GM19043 (cell line): ENCODE results near the gene PGGHG.
"Not testable (repeated sequence)": the region's sequence is repeated elsewhere in the genome, so short reads cannot be mapped to it uniquely, and the experiment has no call there.

ENCODE experiments used
- ATAC-seq: cut with Tn5 transposase; IDR thresholded peaks from one replicate; pipeline ENCODE4 v1.9.1; 2021; ENCODE audit warnings: low read depth; ENCODE audit not compliant: unreplicated experiment

Gene PGGHG

DNA sequence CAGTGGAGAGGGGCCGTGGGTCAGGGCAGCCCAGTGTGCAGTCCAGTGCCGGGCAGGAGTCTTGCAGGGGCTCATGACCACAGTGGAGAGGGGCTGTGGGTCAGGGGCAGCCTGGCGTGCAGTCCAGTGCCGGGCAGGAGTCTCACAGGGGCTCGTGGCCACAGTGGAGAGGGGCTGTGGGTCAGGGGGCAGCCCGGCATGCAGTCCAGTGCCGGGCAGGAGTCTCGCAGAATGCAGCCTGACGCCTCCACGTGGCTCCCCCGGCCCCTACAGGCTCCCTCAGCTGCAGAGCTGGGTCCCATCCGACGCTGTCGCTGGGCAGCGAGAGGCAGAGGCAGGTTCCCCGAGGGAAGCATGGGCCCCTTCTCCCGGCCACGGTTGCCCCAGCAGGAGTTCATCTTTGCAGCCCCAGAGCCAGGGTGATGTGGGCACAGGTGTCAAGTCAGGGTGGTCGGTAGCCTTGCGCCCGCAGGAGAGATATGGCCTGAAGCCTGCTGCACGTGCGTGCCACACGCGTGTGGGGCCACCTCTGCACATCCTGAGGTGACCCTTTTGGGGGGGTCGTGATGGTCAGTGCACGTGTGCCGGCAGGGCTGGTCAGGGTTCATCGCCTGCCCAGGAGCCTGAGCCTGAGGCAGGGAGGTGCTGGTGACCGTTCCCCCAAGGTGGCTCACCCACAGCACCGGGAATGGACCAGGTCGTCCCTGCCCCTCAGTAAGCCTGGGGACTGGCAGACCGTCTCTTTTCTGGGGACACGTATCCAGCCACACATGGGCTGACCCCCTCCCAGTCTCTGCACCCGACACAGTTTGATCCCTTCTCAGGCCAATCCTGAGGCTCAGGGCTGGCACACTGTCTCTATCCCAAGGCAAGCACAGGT lies 7.5 kb downstream of the PGGHG start:
- no peak for ATAC-seq

DNA sequence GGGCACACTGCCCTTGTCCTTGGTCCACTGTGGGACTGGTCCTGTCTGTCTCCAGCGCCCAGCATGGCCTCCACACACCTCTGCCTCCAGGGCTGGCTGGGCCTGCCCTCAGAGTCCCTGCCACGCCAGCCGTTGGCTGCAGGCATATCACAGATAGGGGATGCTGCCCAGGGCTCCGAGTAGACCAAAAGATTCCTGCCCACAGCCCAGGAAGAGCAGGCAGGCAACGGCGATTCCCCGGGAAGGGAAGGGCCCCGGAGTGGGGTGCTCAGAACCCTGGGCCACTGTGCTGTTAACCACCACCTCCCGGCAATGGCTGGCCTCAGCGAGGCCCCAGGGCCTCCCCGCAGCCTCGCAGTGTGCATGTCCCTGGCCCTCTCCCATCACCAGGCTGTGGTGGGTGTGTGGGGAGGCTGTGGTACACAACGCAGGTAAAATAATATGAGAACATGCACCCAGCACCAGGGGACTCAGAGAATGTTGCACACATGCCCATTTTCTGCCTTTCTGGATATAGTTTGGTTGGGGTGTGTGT lies 8.2 kb downstream of the PGGHG start:
- no peak for ATAC-seq

DNA sequence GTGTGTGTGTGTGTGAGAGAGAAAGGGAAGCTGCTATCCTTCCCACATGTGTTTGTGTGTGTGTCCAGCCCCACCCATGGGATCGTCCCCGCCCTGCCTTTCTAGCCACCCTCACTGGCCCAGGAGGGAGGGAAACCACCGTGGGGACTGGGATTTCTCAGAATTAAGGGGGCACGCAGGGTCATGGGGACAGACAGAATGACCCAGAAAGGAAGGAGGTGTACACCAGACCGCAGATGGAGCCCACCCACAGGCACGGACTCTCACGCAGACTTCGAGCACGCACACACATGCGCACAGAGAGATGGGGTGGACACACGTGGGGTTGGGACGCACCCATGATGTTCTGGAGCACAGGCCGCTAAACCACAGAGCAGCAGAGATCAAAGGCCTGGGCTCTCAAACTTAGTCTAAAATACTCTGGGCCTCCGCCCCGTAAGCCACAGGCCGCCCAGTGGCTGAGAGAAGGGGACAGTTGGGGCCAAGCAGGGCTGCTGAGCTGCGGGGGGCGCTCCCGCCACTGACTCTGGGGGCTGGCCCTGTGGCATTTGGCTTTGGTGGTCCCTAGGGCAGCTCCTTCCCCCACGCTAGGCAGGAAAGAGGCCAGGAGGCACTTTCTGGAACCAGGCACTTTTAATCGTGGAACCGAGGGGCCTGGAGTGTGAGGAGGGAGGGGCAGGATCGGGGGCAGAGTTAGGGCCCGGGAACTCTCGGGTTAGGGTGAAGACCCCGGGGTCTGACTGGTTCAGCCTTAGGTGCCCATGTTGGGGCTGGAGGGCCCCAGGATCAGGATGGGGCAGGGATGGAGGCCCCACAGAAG lies 8.9 kb downstream of the PGGHG start:
- ATAC-seq: no peak

DNA sequence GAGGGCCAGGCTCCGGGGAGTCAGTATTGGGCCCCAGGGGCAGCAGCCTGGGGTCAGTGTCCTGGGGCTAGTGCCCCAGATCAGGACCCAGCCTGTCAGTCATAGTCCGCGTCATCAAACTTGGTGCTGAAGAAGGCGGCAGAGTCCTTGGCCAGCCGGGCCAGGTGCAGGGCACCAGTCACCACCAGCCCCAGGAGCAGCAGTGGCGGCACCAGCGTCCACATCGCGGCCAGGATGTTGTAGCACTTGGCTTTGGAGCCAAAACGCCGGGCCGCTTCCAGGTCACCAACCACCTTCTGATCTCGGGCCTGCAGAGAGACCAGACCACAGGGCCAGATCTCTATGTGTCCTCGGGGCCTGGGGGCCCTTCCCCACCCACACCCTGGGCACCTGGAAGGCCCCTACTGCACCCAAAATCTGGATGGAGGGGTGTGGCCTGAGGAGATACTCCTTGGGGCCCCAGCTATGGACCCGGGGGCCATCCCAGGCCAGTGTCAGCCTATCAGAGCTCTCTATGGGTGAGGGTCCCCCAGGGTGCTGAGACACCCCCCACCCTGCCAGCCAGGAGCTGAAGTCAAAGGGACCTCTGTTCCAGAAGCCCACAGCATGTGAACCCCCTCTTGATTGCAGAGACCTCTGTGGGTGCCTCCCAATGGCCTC lies 9.6 kb downstream of the PGGHG start:
- ATAC-seq: no peak

DNA sequence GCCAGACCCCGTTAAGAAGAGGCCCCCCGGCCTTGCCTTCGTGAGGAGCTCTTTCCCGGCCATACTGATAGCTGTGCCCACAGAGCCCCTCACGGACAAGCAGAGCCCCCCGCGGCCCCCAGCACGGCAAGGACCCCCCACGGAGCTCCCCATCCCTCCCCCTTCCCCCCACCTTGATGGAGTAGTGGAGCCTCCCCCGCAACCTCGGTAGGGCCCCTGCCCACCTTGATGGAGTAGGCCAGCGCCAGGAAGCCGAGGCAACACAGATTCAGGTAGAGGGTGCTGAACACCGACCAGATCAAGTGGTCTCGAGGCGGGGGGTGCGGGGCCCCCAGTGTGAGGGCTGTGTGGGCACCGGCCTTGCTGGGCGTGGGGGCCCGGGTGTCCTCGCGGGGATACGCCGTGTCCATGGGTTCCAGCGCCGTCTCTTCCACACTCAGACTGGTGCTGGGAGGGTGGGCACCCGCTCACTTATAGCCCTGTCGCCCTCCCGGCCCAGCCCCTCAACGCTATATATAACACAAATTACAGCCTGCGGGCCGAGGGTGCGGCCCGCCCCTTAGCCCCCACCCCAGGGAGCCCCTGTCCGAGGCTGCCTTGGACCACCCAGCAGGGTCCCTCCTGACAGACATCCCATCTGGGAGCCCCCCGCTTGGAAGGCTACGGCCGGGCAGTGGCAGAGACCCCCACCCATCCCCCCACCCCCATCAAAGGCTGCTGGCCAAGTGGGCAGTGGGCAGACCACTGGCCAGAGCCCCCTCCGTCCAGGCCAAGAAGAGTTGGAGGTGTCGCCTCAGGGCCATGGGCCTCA lies 10.4 kb downstream of the PGGHG start, which contains the start of gene IFITM5:
TSS of gene IFITM5 (minus strand) at position 446 of the 811 bp plus-strand sequence. CDS start at position 410, 36 bp downstream.
- no peak for ATAC-seq

DNA sequence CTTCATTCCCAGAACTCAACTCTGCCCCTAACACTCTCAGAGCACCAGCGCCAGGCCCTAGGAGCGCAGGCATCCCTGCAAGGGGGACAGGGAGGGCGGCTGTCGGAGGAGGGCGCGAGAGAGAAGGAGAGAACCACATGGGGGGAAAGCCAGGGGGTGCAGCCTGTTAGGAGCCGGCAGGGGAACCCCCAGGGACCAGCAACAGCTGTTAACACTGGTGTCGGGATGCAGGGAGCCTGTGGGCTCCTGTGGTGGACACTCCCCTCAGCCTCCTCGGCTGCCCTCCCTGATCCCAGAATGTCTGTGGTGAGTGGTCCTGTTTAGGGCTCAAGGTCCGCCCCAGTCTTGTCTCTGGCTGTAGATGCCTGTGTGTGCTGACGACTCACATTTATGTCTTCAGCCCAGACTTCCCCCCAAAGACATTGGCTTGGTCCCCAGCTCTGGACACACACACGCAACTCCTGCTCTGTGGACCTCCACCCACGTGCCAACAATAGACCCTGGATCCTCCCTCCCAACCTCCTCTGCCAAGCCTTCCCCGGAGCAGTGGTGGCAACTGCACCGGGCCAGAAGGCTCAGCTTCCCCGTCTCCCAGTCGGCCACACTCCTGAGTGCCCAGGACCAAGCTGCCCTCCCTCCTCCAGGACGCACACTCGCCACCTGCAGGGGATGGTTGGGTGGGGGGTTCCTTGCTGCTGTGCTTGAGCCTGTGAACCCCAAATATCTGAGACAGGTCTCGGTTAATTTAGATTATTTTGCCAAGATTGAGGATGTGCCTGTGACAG lies 11.2 kb downstream of the PGGHG start:
- no peak for ATAC-seq

DNA sequence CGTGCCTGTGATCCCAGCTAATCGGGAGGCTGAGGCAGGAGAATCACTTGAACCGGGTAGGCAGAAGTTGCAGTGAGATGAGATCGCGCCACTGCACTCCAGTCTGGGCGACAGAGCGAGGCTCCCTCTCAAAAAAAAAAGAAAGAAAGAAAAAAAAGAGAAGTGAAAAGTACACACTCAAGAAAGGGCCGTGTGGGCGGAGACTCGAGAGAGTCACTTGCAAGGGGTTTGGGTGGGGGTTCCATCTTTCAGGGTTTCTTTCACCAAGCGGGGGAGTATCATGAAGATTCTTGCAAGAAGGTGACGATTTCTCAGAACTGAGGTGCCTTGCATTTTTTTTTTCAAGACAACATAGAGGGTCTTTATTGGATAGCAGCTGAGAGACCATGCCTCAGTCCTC lies 14.4 kb downstream of the PGGHG start:
- ATAC-seq: no peak

DNA sequence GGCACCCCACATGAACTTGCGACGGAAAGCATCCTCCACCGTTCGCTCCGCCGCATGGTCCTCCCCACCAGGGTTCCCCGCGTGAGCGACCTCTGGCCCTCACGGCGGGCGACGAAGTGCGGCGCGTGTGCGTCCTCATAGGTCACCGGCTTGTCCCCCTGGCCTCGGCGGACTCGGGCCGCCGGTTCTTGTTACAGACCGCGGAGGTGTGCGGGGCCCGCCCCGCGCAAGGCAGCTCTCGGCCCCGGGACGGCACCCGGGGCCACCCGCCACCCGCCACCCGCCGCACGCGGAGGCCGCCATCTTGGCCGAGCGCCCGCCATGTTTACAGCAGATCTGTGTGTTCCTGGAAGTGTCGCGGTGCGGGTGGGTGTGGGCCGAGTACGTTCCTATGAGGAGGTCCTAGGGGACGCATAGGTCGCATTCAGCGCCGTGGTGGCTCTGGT lies 15.2 kb downstream of the PGGHG start:
- ATAC-seq: no peak

DNA sequence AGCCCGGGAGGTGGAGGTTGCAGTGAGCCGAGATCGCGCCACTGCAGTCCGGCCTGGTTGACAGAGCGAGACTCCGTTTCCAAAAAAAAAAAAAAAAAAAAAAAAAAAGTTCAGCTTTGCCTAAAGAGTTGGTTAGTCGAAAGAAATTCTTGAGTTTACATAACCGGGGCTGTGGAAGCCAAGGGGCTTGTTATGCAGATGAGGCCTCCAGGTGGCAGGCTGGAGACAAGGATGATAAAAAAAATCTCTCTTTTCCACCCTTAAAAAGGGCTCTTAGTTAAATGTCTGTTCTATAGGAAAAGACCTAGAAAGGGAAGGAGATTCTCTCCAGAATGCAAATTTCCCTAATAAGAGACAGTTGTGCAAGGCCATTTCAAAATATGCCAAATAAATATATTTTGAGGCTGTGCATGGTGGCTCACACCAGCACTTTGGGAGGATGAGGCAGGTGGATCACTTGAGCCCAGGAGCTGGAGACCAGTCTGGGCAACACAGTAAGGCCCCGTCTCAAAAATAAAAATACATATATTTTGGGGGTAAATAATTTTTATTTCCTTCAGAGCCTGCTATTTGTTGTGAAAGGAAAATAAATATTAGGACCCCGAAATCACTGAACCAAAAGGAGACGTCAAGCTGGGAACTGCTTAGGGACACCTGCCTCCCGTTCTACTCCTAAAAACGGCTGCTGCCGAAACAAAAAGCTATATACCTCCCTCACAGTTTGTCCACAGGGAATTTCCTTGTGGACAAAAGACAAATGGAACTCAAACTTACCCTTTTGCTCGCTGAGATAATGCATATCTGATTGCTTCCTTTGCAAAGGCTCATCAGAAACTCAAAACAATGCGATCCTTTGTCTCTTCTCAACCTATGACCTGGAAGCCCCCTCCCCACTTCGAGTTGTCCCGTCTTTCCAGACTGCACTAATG lies 16.3 kb downstream of the PGGHG start:
- no peak for ATAC-seq

DNA sequence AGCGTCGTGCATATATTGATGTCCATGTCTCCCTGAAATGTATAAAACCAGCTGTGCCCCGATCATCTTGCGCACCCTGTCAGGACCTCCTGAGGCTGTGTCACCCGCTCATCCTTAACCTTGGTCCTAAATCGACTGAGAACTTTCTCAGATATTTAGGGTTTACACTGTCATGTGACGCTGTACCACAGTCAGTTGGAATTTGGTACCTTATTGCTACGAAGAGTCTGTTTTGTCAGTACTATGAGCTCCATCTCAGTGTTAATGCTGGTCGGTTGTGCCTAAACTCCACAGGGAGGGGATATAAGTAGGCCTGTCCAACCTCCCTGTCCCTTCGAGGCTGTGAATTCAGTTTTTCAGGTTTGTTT lies 16.9 kb downstream of the PGGHG start:
- ATAC-seq: no peak

DNA sequence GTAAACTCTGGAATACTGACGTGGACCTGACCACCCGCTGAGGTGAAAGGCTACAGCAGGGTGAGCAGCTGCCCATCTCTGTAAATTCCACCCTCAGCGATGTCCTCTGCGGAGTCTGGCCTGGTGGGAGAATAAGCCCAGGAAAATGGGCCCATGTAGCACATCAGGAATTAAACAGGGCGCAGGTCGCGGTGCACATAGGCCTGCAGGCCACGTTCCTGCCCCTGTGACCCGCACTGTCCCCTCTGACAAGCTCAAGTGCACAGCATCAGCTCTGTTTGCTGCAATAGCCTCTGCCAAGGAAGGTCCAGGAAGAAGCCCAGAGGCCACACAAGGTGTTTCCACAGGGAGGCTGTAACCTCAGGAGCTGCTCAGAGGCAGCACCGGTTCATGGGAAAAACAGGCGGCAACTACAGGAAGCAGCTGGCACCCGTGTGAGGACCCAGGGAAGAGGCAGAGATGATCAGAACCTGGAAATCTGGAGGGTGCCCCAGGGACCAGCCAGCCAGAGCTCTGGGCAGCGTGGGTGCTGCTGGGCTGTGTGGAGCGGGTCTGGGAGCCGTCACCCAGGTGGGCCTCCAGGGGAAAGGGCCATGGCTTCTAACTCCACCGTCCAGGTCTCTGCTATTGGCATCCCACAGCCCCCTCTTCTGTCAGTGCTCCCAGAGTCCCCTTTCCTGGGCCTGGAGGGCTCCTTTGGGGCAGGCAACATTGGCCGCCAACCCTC lies 17.9 kb downstream of the PGGHG start:
- ATAC-seq: no peak

DNA sequence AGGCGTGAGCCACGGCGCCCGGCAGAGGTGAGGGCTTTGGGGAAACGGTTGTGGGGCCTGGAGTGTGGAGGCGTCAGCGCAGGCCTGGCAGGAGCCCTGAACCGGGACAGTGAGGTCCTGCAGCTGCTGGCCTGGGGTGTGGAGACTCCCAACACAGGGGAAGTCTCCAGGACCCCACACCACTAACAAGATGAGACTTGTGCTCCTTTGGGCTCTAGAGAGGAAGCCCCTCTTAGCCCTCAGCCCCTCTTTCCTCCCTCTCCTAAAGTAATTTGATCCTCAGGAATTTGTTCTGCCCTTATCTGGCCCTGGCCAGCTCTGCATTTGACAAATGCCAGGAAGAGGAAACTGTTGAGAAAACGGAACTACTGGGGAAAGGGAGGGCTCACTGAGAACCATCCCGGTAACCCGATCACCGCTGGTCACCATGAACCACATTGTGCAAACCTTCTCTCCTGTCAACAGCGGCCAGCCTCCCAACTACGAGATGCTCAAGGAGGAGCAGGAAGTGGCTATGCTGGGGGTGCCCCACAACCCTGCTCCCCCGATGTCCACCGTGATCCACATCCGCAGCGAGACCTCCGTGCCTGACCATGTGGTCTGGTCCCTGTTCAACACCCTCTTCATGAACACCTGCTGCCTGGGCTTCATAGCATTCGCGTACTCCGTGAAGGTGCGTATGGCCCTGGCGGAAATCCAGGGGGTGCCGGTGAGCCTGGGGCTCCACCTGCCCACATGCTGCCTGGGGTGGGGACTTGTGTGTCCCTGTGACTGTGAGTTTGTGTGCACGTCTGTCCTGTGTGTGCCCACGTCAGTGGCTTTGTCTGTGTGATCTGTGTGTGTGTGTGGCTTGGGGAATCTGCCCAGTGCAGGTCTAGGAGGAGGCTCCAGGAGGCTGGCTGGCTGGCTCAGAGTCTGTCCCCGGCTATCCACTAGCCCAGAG lies 19.1 kb downstream of the PGGHG start, which contains the start of gene IFITM2:
TSS of gene IFITM2 (plus strand) at position 51 of the 943 bp plus-strand sequence. CDS start at position 428, 377 bp downstream.
- not testable (repeated sequence) for ATAC-seq

DNA sequence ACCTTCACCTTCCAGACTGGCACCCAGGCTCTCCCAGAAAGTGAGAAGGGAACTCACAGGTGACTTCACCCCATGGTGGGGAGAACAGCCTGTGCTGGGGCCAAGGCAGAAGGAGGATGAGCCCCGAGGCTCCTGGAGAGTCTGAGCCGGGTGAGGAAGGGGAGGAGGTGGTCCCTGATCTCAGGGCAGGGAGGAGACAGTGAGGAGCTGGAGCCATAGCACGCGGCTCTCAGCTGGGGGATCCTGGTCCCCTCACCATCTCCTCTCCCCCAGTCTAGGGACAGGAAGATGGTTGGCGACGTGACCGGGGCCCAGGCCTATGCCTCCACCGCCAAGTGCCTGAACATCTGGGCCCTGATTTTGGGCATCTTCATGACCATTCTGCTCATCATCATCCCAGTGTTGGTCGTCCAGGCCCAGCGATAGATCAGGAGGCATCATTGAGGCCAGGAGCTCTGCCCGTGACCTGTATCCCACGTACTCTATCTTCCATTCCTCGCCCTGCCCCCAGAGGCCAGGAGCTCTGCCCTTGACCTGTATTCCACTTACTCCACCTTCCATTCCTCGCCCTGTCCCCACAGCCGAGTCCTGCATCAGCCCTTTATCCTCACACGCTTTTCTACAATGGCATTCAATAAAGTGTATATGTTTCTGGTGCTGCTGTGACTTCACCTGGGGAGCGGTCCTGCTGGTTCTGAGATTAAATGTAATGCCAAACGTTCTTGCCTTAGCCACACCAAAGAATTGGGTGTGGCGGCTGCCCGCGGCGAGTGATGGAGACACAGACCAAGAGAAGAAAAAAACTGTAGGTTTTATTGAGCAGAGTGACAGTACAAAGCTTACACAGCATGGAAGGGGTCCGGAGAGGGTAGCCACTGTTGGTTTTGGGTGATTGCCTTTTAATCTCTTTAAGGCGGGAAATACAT lies 20.1 kb downstream of the PGGHG start:
- not testable (repeated sequence) for ATAC-seq

DNA sequence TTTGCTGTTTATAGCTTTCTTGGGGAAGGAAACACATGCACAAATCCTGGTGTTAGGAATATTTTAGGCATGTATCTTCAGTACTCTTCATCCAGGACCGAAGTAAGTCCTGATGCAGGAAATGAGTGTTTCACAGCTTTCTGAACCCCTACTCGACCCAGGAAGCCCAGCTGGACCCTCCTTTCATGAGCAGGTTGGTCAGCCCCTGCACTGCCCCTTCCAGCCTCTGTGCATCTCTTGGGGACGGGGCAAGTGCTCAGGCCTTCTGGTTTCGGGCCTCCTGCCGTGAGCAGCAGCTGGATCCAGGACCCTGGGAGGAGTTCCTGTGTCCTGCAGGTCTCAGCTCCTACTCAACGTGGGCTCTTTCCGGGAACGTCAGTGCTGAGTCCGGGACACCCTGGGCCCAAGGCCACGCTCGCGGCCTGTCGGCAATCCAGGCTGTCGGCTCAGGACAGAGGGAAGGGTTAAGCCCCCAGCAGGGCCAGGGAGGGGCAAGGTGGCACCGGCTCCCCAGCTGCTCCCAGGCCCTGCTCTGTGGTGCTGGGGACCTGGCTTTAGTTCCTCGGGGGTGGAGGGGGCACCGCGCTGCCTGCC lies 21.1 kb downstream of the PGGHG start:
- not testable (repeated sequence) for ATAC-seq
